HepG2 (cell line): Measurements from ENCODE around the gene RPS8. TPM values are rescaled to one million over a fixed set of nuclear protein-coding genes. Genes with fewer than 3 reads are reported as not detected.

Source experiments
- ARID2 ChIP-seq: sonication (generic); formaldehyde crosslinking; IDR thresholded peaks from 2 replicates; pipeline ENCODE4 v1.8.1; 2022; ENCODE audit warnings: mild to moderate bottlenecking, missing genetic modification reagents, borderline replicate concordance
- ATAD3A ChIP-seq: sonication (generic); formaldehyde crosslinking; IDR thresholded peaks from 2 replicates; pipeline ENCODE4 v1.4.0; 2020; ENCODE audit warnings: missing genetic modification reagents
- ATF1 ChIP-seq: IDR thresholded peaks from 2 replicates; pipeline ENCODE4 v1.6.1; 2016; ENCODE audit warnings: mild to moderate bottlenecking, control low read depth
- CAMTA2 ChIP-seq: sonication (generic); formaldehyde crosslinking; IDR thresholded peaks from 2 replicates; pipeline ENCODE4 v1.4.0; 2020; ENCODE audit warnings: mild to moderate bottlenecking, missing genetic modification reagents, borderline replicate concordance
- CBX2 ChIP-seq, 2 experiments: fragments of 200-600 bp in 1 of 2; sonication (generic); formaldehyde crosslinking in 1 of 2; IDR thresholded peaks; 2 replicates each; pipeline versions ENCODE4 v1.7.0 to v1.8.1; 2018 to 2022; ENCODE audit warnings: low read depth in 2 of 2, low read length in 1 of 2, mild to moderate bottlenecking in 1 of 2, missing genetic modification reagents in 1 of 2
- DNMT1 ChIP-seq: sonication (generic); formaldehyde crosslinking; IDR thresholded peaks from 2 replicates; pipeline ENCODE4 v1.5.1; 2020; ENCODE audit warnings: mild to moderate bottlenecking, missing genetic modification reagents
- DRAP1 ChIP-seq: IDR thresholded peaks from 2 replicates; pipeline ENCODE4 v1.6.1; 2016; ENCODE audit warnings: missing genetic modification reagents, missing compliant biosample characterization
- GMEB2 ChIP-seq: IDR thresholded peaks from 2 replicates; pipeline ENCODE4 v1.6.1; 2016; ENCODE audit warnings: missing biosample characterization, missing genetic modification reagents, low read depth
- KLF6 ChIP-seq: IDR thresholded peaks from 2 replicates; pipeline ENCODE4 v1.8.0; 2016; ENCODE audit warnings: missing biosample characterization, missing genetic modification reagents
- MED8 ChIP-seq: sonication (generic); formaldehyde crosslinking; IDR thresholded peaks from 2 replicates; pipeline ENCODE4 v1.8.1; 2023; ENCODE audit warnings: mild to moderate bottlenecking, missing genetic modification reagents; ENCODE audit not compliant: insufficient replicate concordance
- MIXL1 ChIP-seq: IDR thresholded peaks from 2 replicates; pipeline ENCODE4 v1.6.1; 2016
- NR2F1 ChIP-seq, 2 experiments: fragments of 450-650 bp in 1 of 2; formaldehyde crosslinking in 1 of 2; IDR thresholded peaks; 2 replicates each; pipeline versions ENCODE4 v1.5.0 to v1.6.1; 2016 to 2020; ENCODE audit warnings: mild to moderate bottlenecking in 1 of 2, missing compliant biosample characterization in 1 of 2, missing genetic modification reagents in 1 of 2, moderate library complexity in 1 of 2
- NR2F6 ChIP-seq, 2 experiments: IDR thresholded peaks; 2 replicates each; pipeline ENCODE4 v1.6.1; 2016; ENCODE audit warnings: antibody characterized with exemption in 1 of 2, mild to moderate bottlenecking in 1 of 2
- PHF20 ChIP-seq: sonication (generic); formaldehyde crosslinking; IDR thresholded peaks from 2 replicates; pipeline ENCODE4 v1.5.0; 2020; ENCODE audit warnings: mild to moderate bottlenecking, missing genetic modification reagents
- PLSCR1 ChIP-seq: sonication (generic); formaldehyde crosslinking; IDR thresholded peaks from 2 replicates; pipeline ENCODE4 v1.5.0; 2020; ENCODE audit warnings: missing genetic modification reagents, mild to moderate bottlenecking, borderline replicate concordance
- SMAD3 ChIP-seq: sonication (generic); formaldehyde crosslinking; IDR thresholded peaks from 2 replicates; pipeline ENCODE4 v1.4.0; 2020; ENCODE audit warnings: missing genetic modification reagents
- SP140L ChIP-seq: sonication (generic); formaldehyde crosslinking; IDR thresholded peaks from 2 replicates; pipeline ENCODE4 v1.4.0; 2020; ENCODE audit warnings: missing genetic modification reagents, borderline replicate concordance
- ZBTB39 ChIP-seq: sonication (generic); formaldehyde crosslinking; IDR thresholded peaks from 2 replicates; pipeline ENCODE4 v1.5.0; 2020; ENCODE audit warnings: missing genetic modification reagents
- ZNF292 ChIP-seq: sonication (generic); formaldehyde crosslinking; IDR thresholded peaks from 2 replicates; pipeline ENCODE4 v1.8.1; 2022; ENCODE audit warnings: mild to moderate bottlenecking, low read depth, missing genetic modification reagents, borderline replicate concordance
- ZNF788 ChIP-seq: sonication (generic); formaldehyde crosslinking; IDR thresholded peaks from 2 replicates; pipeline ENCODE4 v1.5.0; 2020; ENCODE audit warnings: mild to moderate bottlenecking, missing genetic modification reagents, borderline replicate concordance
- ZNF883 ChIP-seq: sonication (generic); formaldehyde crosslinking; IDR thresholded peaks from 2 replicates; pipeline ENCODE4 v1.5.1; 2020; ENCODE audit warnings: mild to moderate bottlenecking, missing genetic modification reagents; ENCODE audit errors: not compliant biosample characterization
- polyA plus RNA-seq, 8 experiments: library from polyadenylated mRNA; depleted of rRNA in 3 of 8; stranded (reverse) in 7 of 8; unstranded in 1 of 8; fragments of >200 nt; fragmentation: Illumina TruSeq in 4 of 8; extraction: Trizol in 4 of 8; gene quantifications; 2 replicates each; pipeline versions ENCODE4 v1.2.1 to v1.2.3, GENCODE V29; 2011 to 2016; ENCODE audit warnings: low read depth in 4 of 8, missing spikeins in 1 of 8, mixed read lengths in 1 of 8; ENCODE audit not compliant: insufficient read depth in 1 of 8
- total RNA-seq, 5 experiments: library from RNA; depleted of rRNA; stranded (reverse); fragments of >200 nt; fragmentation: Illumina TruSeq; extraction: Trizol; gene quantifications; 2 replicates each; pipeline ENCODE4 v1.2.3, GENCODE V29; 2016; ENCODE audit warnings: low read depth in 1 of 5

The RPS8 gene
- total and polyA plus RNA-seq, 2 of the 13 experiments (the other 11 are each of a cell fraction or from before 2014, with no cell fraction given), result 2,628 to 2,822 TPM

- no peak for TF ChIP-seq PLSCR1 (CRISPR knock-in tag)
- 0 out of 2 replicates have a peak, but pooled peaks have one; percentile 26 for TF ChIP-seq KLF6
- no peak for TF ChIP-seq ZNF883 (CRISPR knock-in tag)
- TF ChIP-seq NR2F1 (CRISPR knock-in tag; IDR thresholded peaks at IDR 0.05), result peak in 1 of 2 experiments; percentile 30; a peak in 1 of 4 replicates
- peak; percentile 46 for TF ChIP-seq PHF20 (CRISPR knock-in tag)
- TF ChIP-seq DRAP1 (CRISPR knock-in tag), result peak; percentile 77
- no peak for TF ChIP-seq ATAD3A
- TF ChIP-seq SMAD3 (CRISPR knock-in tag), result 0 out of 2 replicates have a peak, but pooled peaks have one; percentile 62
- TF ChIP-seq ATF1, result no peak
- peak; percentile 66 for TF ChIP-seq ZNF788 (CRISPR knock-in tag)
- TF ChIP-seq CAMTA2 (CRISPR knock-in tag), result no peak
- TF ChIP-seq DNMT1 (CRISPR knock-in tag), result no peak
- peak; percentile 41; the same call in 1 of the 2 replicates for TF ChIP-seq ZNF292 (CRISPR knock-in tag)
- TF ChIP-seq ARID2 (CRISPR knock-in tag), result 0 out of 2 replicates have a peak, but pooled peaks have one; percentile 43
- TF ChIP-seq GMEB2 (CRISPR knock-in tag), result no peak
- no peak for TF ChIP-seq SP140L (CRISPR knock-in tag)
- TF ChIP-seq MED8 (CRISPR knock-in tag), result no peak
- TF ChIP-seq CBX2 (IDR thresholded peaks at IDR 0.05; ENCODE audit: low read depth, low read length), result no peak
- TF ChIP-seq CBX2 (CRISPR knock-in tag; IDR thresholded peaks at IDR 0.05; ENCODE audit: low read depth), result no peak
- TF ChIP-seq ZBTB39, result 0 out of 2 replicates have a peak, but pooled peaks have one; percentile 63
- peak; percentile 24; the same call in 1 of the 2 replicates for TF ChIP-seq NR2F6 (IDR thresholded peaks at IDR 0.05)
- TF ChIP-seq NR2F6 (CRISPR knock-in tag; IDR thresholded peaks at IDR 0.05), result peak; percentile 41; the same call in 1 of the 2 replicates
- no peak for TF ChIP-seq MIXL1 (CRISPR knock-in tag)
These were observed 51.2 kb downstream of the RPS8 start (continued) for GRCh38 chr1:44826375-44827196.
